Peyer's patch (tissue), 4 donors: ENCODE results near the gene NPTXR.

Experiments
- POLR2A ChIP-seq, 2 donors: fragments of 450-650 bp; IDR thresholded peaks; one replicate each; pipeline ENCODE4 v1.5.1; 2017; ENCODE audit warnings: antibody characterized with exemption in 2 of 2, mild to moderate bottlenecking in 2 of 2, moderate library complexity in 2 of 2
- TF ChIP-seq, protein P1 (sequence below), 6 experiments: fragments of 450-650 bp in 4 of 6; fragments of 200-600 bp in 2 of 6; sonication (generic) in 1 of 6; IDR thresholded peaks; one replicate each; pipeline ENCODE4 v1.5.1; 2017 to 2019; ENCODE audit warnings: antibody characterized with exemption in 6 of 6, mild to moderate bottlenecking in 3 of 6, moderate library complexity in 1 of 6

- no peak for TF ChIP-seq POLR2A (IDR thresholded peaks at IDR 0.05)
- TF ChIP-seq, protein P1, sequence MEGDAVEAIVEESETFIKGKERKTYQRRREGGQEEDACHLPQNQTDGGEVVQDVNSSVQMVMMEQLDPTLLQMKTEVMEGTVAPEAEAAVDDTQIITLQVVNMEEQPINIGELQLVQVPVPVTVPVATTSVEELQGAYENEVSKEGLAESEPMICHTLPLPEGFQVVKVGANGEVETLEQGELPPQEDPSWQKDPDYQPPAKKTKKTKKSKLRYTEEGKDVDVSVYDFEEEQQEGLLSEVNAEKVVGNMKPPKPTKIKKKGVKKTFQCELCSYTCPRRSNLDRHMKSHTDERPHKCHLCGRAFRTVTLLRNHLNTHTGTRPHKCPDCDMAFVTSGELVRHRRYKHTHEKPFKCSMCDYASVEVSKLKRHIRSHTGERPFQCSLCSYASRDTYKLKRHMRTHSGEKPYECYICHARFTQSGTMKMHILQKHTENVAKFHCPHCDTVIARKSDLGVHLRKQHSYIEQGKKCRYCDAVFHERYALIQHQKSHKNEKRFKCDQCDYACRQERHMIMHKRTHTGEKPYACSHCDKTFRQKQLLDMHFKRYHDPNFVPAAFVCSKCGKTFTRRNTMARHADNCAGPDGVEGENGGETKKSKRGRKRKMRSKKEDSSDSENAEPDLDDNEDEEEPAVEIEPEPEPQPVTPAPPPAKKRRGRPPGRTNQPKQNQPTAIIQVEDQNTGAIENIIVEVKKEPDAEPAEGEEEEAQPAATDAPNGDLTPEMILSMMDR (IDR thresholded peaks at IDR 0.05): no peak
Measured at GRCh38 chr22:38781033-38781432, 62.8 kb downstream of the NPTXR start.
